Stimulated activated memory B cell treated with anti-CD40 and anti-IgM and Interleukin-4, amounts not matched to agents 10 μg/mL and 1 μg/mL and 100 μg/mL, for 72 hours (primary cell): ENCODE results near the gene BAD.
"Not testable (repeated sequence)": the region's sequence is repeated elsewhere in the genome, so short reads cannot be mapped to it uniquely, and the experiment has no call there.

Source experiments
- ATAC-seq: fragments of 150-1000 bp; cut with Tn5 transposase; 2 replicates; pipeline ENCODE4 v1.10.0; 2021
- H3K27ac Mint-ChIP-seq: one replicate; pipeline ENCODE4 v1.8.0; 2022; ENCODE audit warnings: mild to moderate bottlenecking, mixed read lengths
- H3K27me3 Mint-ChIP-seq: one replicate; pipeline ENCODE4 v1.8.0; 2022; ENCODE audit warnings: mixed read lengths
- H3K36me3 Mint-ChIP-seq: one replicate; pipeline ENCODE4 v1.8.0; 2022; ENCODE audit warnings: mixed read lengths
- H3K4me1 Mint-ChIP-seq: one replicate; pipeline ENCODE4 v1.8.0; 2022; ENCODE audit warnings: mixed read lengths
- H3K4me3 Mint-ChIP-seq: one replicate; pipeline ENCODE4 v1.8.0; 2022; ENCODE audit warnings: mild to moderate bottlenecking, moderate library complexity, mixed read lengths
- H3K9me3 Mint-ChIP-seq: one replicate; pipeline ENCODE4 v1.8.0; 2022; ENCODE audit warnings: mixed read lengths

BAD gene

GRCh38 chr11:64317961-64318765 is 33.7 kb upstream of the BAD start, which contains the start of gene PRDX5:
Gene PRDX5, plus strand, starts transcription at chr11:64318121. Its CDS starts 95 bp downstream, at chr11:64318216.
- ATAC-seq, result peak; percentile 91
- no peaks in the 10 kb centered on the region for H3K27me3 Mint-ChIP-seq
- H3K36me3 Mint-ChIP-seq, result peaks cover 38% of the 10 kb centered on the region
- peaks cover 34% of the 10 kb centered on the region for H3K4me1 Mint-ChIP-seq
- H3K4me3 Mint-ChIP-seq, result peak within 1 kb of the TSS; percentile 91
- H3K9me3 Mint-ChIP-seq, result no peaks in the 10 kb centered on the region
- H3K27ac Mint-ChIP-seq, result peak within 1 kb of the TSS; percentile 99

GRCh38 chr11:64317325-64317960 is 33.0 kb upstream of the BAD start, which contains the start of gene TRMT112:
Gene TRMT112, minus strand, starts transcription at chr11:64317559. Its CDS starts 33 bp downstream, at chr11:64317526.
- peaks cover 42% of the 10 kb centered on the region for H3K4me1 Mint-ChIP-seq
- H3K9me3 Mint-ChIP-seq, result no peaks in the 10 kb centered on the region
- H3K27ac Mint-ChIP-seq, result peak within 1 kb of the TSS; percentile 99
- ATAC-seq, result peak; percentile 88
- H3K36me3 Mint-ChIP-seq, result peaks cover 45% of the 10 kb centered on the region
- H3K4me3 Mint-ChIP-seq, result peak within 1 kb of the TSS; percentile 91
- no peaks in the 10 kb centered on the region for H3K27me3 Mint-ChIP-seq

- Mint-ChIP-seq H3K27me3 (no peaks in the 10 kb centered on the region), H3K4me3 (peak overlapping the region; percentile 91), H3K4me1 (peaks cover 44% of the 10 kb centered on the region), H3K9me3 (no peaks in the 10 kb centered on the region), H3K27ac (peak overlapping the region; percentile 99), H3K36me3 (peaks cover 40% of the 10 kb centered on the region)
- ATAC-seq, result peak; percentile 3
Observed at GRCh38 chr11:64316672-64317324, 32.3 kb upstream of the BAD start.

- H3K4me3 Mint-ChIP-seq, result peak overlapping the region; percentile 91
- H3K4me1 Mint-ChIP-seq, result peaks cover 44% of the 10 kb centered on the region
- H3K27ac Mint-ChIP-seq, result peak overlapping the region; percentile 99
- peaks cover 31% of the 10 kb centered on the region for H3K36me3 Mint-ChIP-seq
- not testable (repeated sequence) for H3K27me3 Mint-ChIP-seq, ATAC-seq, H3K9me3 Mint-ChIP-seq
Observed at GRCh38 chr11:64315667-64316526, 31.4 kb upstream of the BAD start.

- Mint-ChIP-seq H3K4me1 (peaks cover 39% of the 10 kb centered on the region), H3K4me3 (peak overlapping the region; percentile 10)
Observed at GRCh38 chr11:64314805-64315561, 30.5 kb upstream of the BAD start.

GRCh38 chr11:64314146-64314804 is 29.8 kb upstream of the BAD start:
- no peak for ATAC-seq
- no peaks in the 10 kb centered on the region for H3K27me3 Mint-ChIP-seq
- H3K9me3 Mint-ChIP-seq, result no peaks in the 10 kb centered on the region
- H3K4me3 Mint-ChIP-seq, result no peak overlapping the region
- peaks cover 31% of the 10 kb centered on the region for H3K4me1 Mint-ChIP-seq
- H3K27ac Mint-ChIP-seq, result no peak overlapping the region
- H3K36me3 Mint-ChIP-seq, result peaks cover 21% of the 10 kb centered on the region

More at GRCh38 chr11:64314805-64315561, 30.5 kb upstream of the BAD start:
- ATAC-seq, result no peak
- H3K27me3 Mint-ChIP-seq, result no peaks in the 10 kb centered on the region
- peaks cover 22% of the 10 kb centered on the region for H3K36me3 Mint-ChIP-seq
- H3K27ac Mint-ChIP-seq, result no peak overlapping the region
- no peaks in the 10 kb centered on the region for H3K9me3 Mint-ChIP-seq

GRCh38 chr11:64313491-64314145 is 29.2 kb upstream of the BAD start:
- H3K27ac Mint-ChIP-seq, result peak overlapping the region; percentile 46
- H3K27me3 Mint-ChIP-seq, result no peaks in the 10 kb centered on the region
- H3K4me1 Mint-ChIP-seq, result peaks cover 25% of the 10 kb centered on the region
- ATAC-seq, result no peak
- H3K4me3 Mint-ChIP-seq, result no peak overlapping the region
- peaks cover 21% of the 10 kb centered on the region for H3K36me3 Mint-ChIP-seq
- no peaks in the 10 kb centered on the region for H3K9me3 Mint-ChIP-seq

GRCh38 chr11:64312947-64313346 is 28.5 kb upstream of the BAD start:
- Mint-ChIP-seq H3K27ac (peak overlapping the region; percentile 46), H3K4me3 (no peak overlapping the region), H3K9me3 (no peaks in the 10 kb centered on the region), H3K36me3 (peaks cover 21% of the 10 kb centered on the region), H3K4me1 (peaks cover 25% of the 10 kb centered on the region), H3K27me3 (no peaks in the 10 kb centered on the region)
- no peak for ATAC-seq

- H3K27me3 Mint-ChIP-seq, H3K9me3 Mint-ChIP-seq, ATAC-seq, H3K36me3 Mint-ChIP-seq: not testable (repeated sequence)
- H3K27ac Mint-ChIP-seq, result peak overlapping the region; percentile 66
- H3K4me1 Mint-ChIP-seq, result peaks cover 32% of the 10 kb centered on the region
- H3K4me3 Mint-ChIP-seq, result peak overlapping the region; percentile 36
Observed at GRCh38 chr11:64307795-64308194, 23.3 kb upstream of the BAD start.

GRCh38 chr11:64306876-64307622 is 22.6 kb upstream of the BAD start:
- H3K27me3 Mint-ChIP-seq, result no peaks in the 10 kb centered on the region
- H3K36me3 Mint-ChIP-seq, result peaks cover 5% of the 10 kb centered on the region
- H3K4me3 Mint-ChIP-seq, result peak overlapping the region; percentile 99
- ATAC-seq, result no peak
- peak overlapping the region; percentile 99 for H3K27ac Mint-ChIP-seq
- H3K4me1 Mint-ChIP-seq, result peaks cover 26% of the 10 kb centered on the region
- H3K9me3 Mint-ChIP-seq, result no peaks in the 10 kb centered on the region

GRCh38 chr11:64306563-64306875 is 22.1 kb upstream of the BAD start:
- Mint-ChIP-seq H3K9me3 (no peaks in the 10 kb centered on the region), H3K4me3 (peak overlapping the region; percentile 99), H3K4me1 (peaks cover 26% of the 10 kb centered on the region), H3K27me3 (no peaks in the 10 kb centered on the region), H3K36me3 (peaks cover 5% of the 10 kb centered on the region), H3K27ac (peak overlapping the region; percentile 99)
- ATAC-seq, result no peak

GRCh38 chr11:64305691-64306562 is 21.5 kb upstream of the BAD start:
- Mint-ChIP-seq H3K36me3 (peaks cover 5% of the 10 kb centered on the region), H3K4me1 (peaks cover 28% of the 10 kb centered on the region), H3K4me3 (peak overlapping the region; percentile 99), H3K27me3 (peaks cover 5% of the 10 kb centered on the region), H3K9me3 (no peaks in the 10 kb centered on the region), H3K27ac (peak overlapping the region; percentile 99)
- ATAC-seq, result peak; percentile 56
